HEK293 (cell line): Measurements from ENCODE around the gene NCKAP1.
A peak's percentile ranks its signal among the peaks of the same experiment; 100 is the strongest.

Source experiments
- BCL11B ChIP-seq: fragments of 450-650 bp; formaldehyde crosslinking; IDR thresholded peaks from 2 replicates; pipeline ENCODE4 v1.5.1; 2016; ENCODE audit warnings: low read depth, missing biosample characterization, missing genetic modification characterization
- BCL6B ChIP-seq: fragments of 450-650 bp; formaldehyde crosslinking; IDR thresholded peaks from 2 replicates; pipeline ENCODE4 v1.5.1; 2017; ENCODE audit warnings: missing biosample characterization, missing genetic modification characterization
- FEZF1 ChIP-seq: fragments of 450-650 bp; formaldehyde crosslinking; IDR thresholded peaks from 2 replicates; pipeline ENCODE4 v1.5.1; 2016; ENCODE audit warnings: missing biosample characterization, missing genetic modification characterization
- GLI4 ChIP-seq: fragments of 450-650 bp; formaldehyde crosslinking; IDR thresholded peaks from 2 replicates; pipeline ENCODE4 v1.5.1; 2016; ENCODE audit warnings: missing biosample characterization, missing genetic modification characterization
- HOXC10 ChIP-seq: sonication (generic); formaldehyde crosslinking; IDR thresholded peaks from 2 replicates; pipeline ENCODE4 v1.8.1; 2023; ENCODE audit warnings: mild to moderate bottlenecking, missing genetic modification reagents
- KLF10 ChIP-seq: fragments of 450-650 bp; IDR thresholded peaks from 2 replicates; pipeline ENCODE4 v1.5.1; 2018; ENCODE audit warnings: missing biosample characterization, mild to moderate bottlenecking, missing genetic modification characterization
- KLF9 ChIP-seq: fragments of 450-650 bp; formaldehyde crosslinking; IDR thresholded peaks from 2 replicates; pipeline ENCODE4 v1.5.1; 2016; ENCODE audit warnings: missing biosample characterization, missing genetic modification characterization, low read depth
- OSR2 ChIP-seq: fragments of 450-650 bp; formaldehyde crosslinking; IDR thresholded peaks from 2 replicates; pipeline ENCODE4 v1.5.1; 2016; ENCODE audit warnings: missing biosample characterization, missing genetic modification characterization
- RBAK ChIP-seq: fragments of 450-650 bp; formaldehyde crosslinking; IDR thresholded peaks from 2 replicates; pipeline ENCODE4 v1.5.1; 2016; ENCODE audit warnings: missing biosample characterization, missing genetic modification characterization
- REPIN1 ChIP-seq: fragments of 450-650 bp; formaldehyde crosslinking; IDR thresholded peaks from 2 replicates; pipeline ENCODE4 v1.5.1; 2017; ENCODE audit warnings: missing biosample characterization, missing genetic modification characterization, low read depth
- REST ChIP-seq: fragments of 450-650 bp; formaldehyde crosslinking; IDR thresholded peaks from 2 replicates; pipeline ENCODE4 v1.5.1; 2016; ENCODE audit warnings: missing biosample characterization, missing genetic modification characterization
- SCRT1 ChIP-seq: fragments of 450-650 bp; formaldehyde crosslinking; IDR thresholded peaks from 2 replicates; pipeline ENCODE4 v1.5.1; 2016; ENCODE audit warnings: missing biosample characterization, missing genetic modification characterization, borderline replicate concordance
- WT1 ChIP-seq: fragments of 450-650 bp; formaldehyde crosslinking; IDR thresholded peaks from 2 replicates; pipeline ENCODE4 v1.5.1; 2016; ENCODE audit warnings: missing biosample characterization, missing genetic modification characterization
- YY2 ChIP-seq: fragments of 450-650 bp; formaldehyde crosslinking; IDR thresholded peaks from 2 replicates; pipeline ENCODE4 v1.5.1; 2016; ENCODE audit warnings: missing biosample characterization, missing genetic modification characterization
- ZBTB20 ChIP-seq: fragments of 450-650 bp; formaldehyde crosslinking; IDR thresholded peaks from 2 replicates; pipeline ENCODE4 v1.5.1; 2016; ENCODE audit warnings: missing biosample characterization, missing genetic modification characterization
- ZBTB21 ChIP-seq: fragments of 450-650 bp; formaldehyde crosslinking; IDR thresholded peaks from 2 replicates; pipeline ENCODE4 v1.5.1; 2017; ENCODE audit warnings: missing biosample characterization, missing genetic modification characterization
- ZBTB49 ChIP-seq: fragments of 450-650 bp; formaldehyde crosslinking; IDR thresholded peaks from 2 replicates; pipeline ENCODE4 v1.5.1; 2016; ENCODE audit warnings: missing biosample characterization, missing genetic modification characterization, low read depth
- ZNF146 ChIP-seq: fragments of 450-650 bp; formaldehyde crosslinking; IDR thresholded peaks from 2 replicates; pipeline ENCODE4 v1.5.1; 2016; ENCODE audit warnings: missing biosample characterization, missing genetic modification characterization
- ZNF184 ChIP-seq: fragments of 450-650 bp; IDR thresholded peaks from 2 replicates; pipeline ENCODE4 v1.5.1; 2018; ENCODE audit warnings: missing biosample characterization, mild to moderate bottlenecking, missing genetic modification characterization
- ZNF324 ChIP-seq: fragments of 450-650 bp; formaldehyde crosslinking; IDR thresholded peaks from 2 replicates; pipeline ENCODE4 v1.5.1; 2016; ENCODE audit warnings: missing biosample characterization, missing genetic modification characterization
- ZNF366 ChIP-seq: fragments of 450-650 bp; formaldehyde crosslinking; conservative IDR thresholded peaks from 2 replicates; pipeline ENCODE4 v1.5.1; 2016; ENCODE audit warnings: missing biosample characterization, missing genetic modification characterization
- ZNF473 ChIP-seq: fragments of 450-650 bp; formaldehyde crosslinking; IDR thresholded peaks from 2 replicates; pipeline ENCODE4 v1.5.1; 2017; ENCODE audit warnings: missing biosample characterization, missing genetic modification characterization
- ZNF600 ChIP-seq: fragments of 450-650 bp; formaldehyde crosslinking; IDR thresholded peaks from 2 replicates; pipeline ENCODE4 v1.5.1; 2016; ENCODE audit warnings: missing biosample characterization, missing genetic modification characterization
- ZNF664 ChIP-seq: fragments of 450-650 bp; formaldehyde crosslinking; IDR thresholded peaks from 2 replicates; pipeline ENCODE4 v1.5.1; 2016; ENCODE audit warnings: missing biosample characterization, missing genetic modification characterization
- ZNF830 ChIP-seq: fragments of 450-650 bp; IDR thresholded peaks from 2 replicates; pipeline ENCODE4 v1.5.0; 2018; ENCODE audit warnings: missing biosample characterization, missing genetic modification characterization, low read depth, mild to moderate bottlenecking, moderate library complexity
- ZNF843 ChIP-seq: fragments of 450-650 bp; formaldehyde crosslinking; IDR thresholded peaks from 2 replicates; pipeline ENCODE4 v1.5.1; 2016; ENCODE audit warnings: missing biosample characterization, missing genetic modification characterization
- TF ChIP-seq, protein P1 (sequence below): fragments of 450-650 bp; formaldehyde crosslinking; IDR thresholded peaks from 2 replicates; pipeline ENCODE4 v1.5.1; 2016; ENCODE audit warnings: missing biosample characterization, missing genetic modification characterization
- TF ChIP-seq, protein P2 (sequence below): fragments of 450-650 bp; formaldehyde crosslinking; IDR thresholded peaks from 2 replicates; pipeline ENCODE4 v1.5.1; 2017; ENCODE audit warnings: missing biosample characterization, missing genetic modification characterization
- TF ChIP-seq, protein P3 (sequence below): fragments of 450-650 bp; formaldehyde crosslinking; IDR thresholded peaks from 2 replicates; pipeline ENCODE4 v1.5.1; 2016; ENCODE audit warnings: missing biosample characterization, missing genetic modification characterization

NCKAP1 gene

DNA sequence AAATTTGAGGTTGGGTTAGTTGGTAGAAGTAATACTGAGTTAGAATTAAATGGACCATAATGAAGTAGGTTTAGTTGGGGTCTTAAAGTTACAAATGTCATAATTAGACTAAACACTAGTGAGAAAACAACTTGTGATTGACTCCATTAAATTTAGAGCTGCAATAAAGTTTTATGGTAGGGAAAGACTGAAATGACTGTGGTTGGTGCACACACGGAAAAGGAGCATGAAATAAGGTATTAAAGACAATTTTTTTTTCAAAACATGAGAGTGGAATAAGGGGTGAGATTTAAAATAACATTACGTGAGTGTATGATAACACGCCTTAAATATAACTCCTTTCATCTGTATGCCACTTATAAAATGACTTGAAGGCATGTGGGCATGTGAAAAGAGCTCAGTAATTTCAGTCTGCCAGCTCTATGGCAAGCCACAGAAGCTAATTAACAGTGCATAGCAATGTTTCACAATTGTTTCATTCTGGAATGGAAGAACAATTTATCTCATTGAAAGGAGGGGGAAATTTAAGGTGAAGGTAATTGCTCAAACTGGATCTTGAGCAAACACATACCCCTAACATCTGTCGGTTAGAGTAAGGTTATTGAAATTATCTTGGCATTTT lies 173.2 kb downstream of the NCKAP1 start (continued):
- TF ChIP-seq ZBTB49 (tag by site-specific recombination): no peak
- peak; percentile 58 for TF ChIP-seq WT1
- TF ChIP-seq, protein P1, sequence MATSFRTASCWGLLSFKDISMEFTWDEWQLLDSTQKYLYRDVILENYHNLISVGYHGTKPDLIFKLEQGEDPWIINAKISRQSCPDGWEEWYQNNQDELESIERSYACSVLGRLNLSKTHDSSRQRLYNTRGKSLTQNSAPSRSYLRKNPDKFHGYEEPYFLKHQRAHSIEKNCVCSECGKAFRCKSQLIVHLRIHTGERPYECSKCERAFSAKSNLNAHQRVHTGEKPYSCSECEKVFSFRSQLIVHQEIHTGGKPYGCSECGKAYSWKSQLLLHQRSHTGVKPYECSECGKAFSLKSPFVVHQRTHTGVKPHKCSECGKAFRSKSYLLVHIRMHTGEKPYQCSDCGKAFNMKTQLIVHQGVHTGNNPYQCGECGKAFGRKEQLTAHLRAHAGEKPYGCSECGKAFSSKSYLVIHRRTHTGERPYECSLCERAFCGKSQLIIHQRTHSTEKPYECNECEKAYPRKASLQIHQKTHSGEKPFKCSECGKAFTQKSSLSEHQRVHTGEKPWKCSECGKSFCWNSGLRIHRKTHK (tag by site-specific recombination): no peak
- no peak for TF ChIP-seq ZNF366 (tag by site-specific recombination)
- TF ChIP-seq ZBTB21 (tag by site-specific recombination): no peak
- TF ChIP-seq ZNF184: no peak
- no peak for TF ChIP-seq ZNF324
- TF ChIP-seq RBAK (tag by site-specific recombination): no peak
- peak; percentile 38; the same call in 1 of the 2 replicates for TF ChIP-seq OSR2 (tag by site-specific recombination)
- peak; percentile 51; the same call in 1 of the 2 replicates for TF ChIP-seq ZNF843 (tag by site-specific recombination)
- TF ChIP-seq BCL11B (tag by site-specific recombination): no peak
- TF ChIP-seq GLI4: no peak
- TF ChIP-seq REST: no peak
- no peak for TF ChIP-seq ZNF600
- TF ChIP-seq REPIN1 (tag by site-specific recombination): no peak
- peak; percentile 31 for TF ChIP-seq FEZF1 (tag by site-specific recombination)
- peak; percentile 47; the same call in 1 of the 2 replicates for TF ChIP-seq KLF10 (tag by site-specific recombination)
- no peak for TF ChIP-seq HOXC10 (CRISPR knock-in tag)
- no peak for TF ChIP-seq BCL6B (tag by site-specific recombination)
- TF ChIP-seq, protein P2, sequence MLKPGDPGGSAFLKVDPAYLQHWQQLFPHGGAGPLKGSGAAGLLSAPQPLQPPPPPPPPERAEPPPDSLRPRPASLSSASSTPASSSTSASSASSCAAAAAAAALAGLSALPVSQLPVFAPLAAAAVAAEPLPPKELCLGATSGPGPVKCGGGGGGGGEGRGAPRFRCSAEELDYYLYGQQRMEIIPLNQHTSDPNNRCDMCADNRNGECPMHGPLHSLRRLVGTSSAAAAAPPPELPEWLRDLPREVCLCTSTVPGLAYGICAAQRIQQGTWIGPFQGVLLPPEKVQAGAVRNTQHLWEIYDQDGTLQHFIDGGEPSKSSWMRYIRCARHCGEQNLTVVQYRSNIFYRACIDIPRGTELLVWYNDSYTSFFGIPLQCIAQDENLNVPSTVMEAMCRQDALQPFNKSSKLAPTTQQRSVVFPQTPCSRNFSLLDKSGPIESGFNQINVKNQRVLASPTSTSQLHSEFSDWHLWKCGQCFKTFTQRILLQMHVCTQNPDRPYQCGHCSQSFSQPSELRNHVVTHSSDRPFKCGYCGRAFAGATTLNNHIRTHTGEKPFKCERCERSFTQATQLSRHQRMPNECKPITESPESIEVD (tag by site-specific recombination): peak; percentile 87
- no peak for TF ChIP-seq KLF9
- TF ChIP-seq SCRT1: no peak
- TF ChIP-seq, protein P3, sequence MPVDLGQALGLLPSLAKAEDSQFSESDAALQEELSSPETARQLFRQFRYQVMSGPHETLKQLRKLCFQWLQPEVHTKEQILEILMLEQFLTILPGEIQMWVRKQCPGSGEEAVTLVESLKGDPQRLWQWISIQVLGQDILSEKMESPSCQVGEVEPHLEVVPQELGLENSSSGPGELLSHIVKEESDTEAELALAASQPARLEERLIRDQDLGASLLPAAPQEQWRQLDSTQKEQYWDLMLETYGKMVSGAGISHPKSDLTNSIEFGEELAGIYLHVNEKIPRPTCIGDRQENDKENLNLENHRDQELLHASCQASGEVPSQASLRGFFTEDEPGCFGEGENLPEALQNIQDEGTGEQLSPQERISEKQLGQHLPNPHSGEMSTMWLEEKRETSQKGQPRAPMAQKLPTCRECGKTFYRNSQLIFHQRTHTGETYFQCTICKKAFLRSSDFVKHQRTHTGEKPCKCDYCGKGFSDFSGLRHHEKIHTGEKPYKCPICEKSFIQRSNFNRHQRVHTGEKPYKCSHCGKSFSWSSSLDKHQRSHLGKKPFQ: no peak
- TF ChIP-seq ZNF830 (tag by site-specific recombination): no peak
- no peak for TF ChIP-seq ZNF146 (tag by site-specific recombination)
- TF ChIP-seq ZNF664: no peak
- no peak for TF ChIP-seq YY2
- TF ChIP-seq ZNF473 (tag by site-specific recombination): no peak
- TF ChIP-seq ZBTB20 (tag by site-specific recombination): no peak
